Myocyte (in vitro differentiated cells): ENCODE results near the gene WDR54. TPM values are rescaled to one million over a fixed set of nuclear protein-coding genes. Genes with fewer than 3 reads are reported as not detected.

ENCODE experiments used
- DNase-seq: peaks from one replicate; pipeline ENCODE4 v3.0.0-alpha.2; 2012; ENCODE audit warnings: low read depth
- total RNA-seq: library from RNA; depleted of rRNA; stranded (reverse); fragments of >200 nt; gene quantifications from 2 replicates; pipeline ENCODE4 v1.2.3, GENCODE V29; 2014

WDR54 gene
- total RNA-seq, 1 donor from 2014 or later: 7.8 TPM

- DNase-seq: no peak
Observed at GRCh38 chr2:74474899-74475298, 53.4 kb downstream of the WDR54 start.

Other genes with a start within 250 kb of the WDR54 start
- gene MOB1A, start 242.9 kb upstream of the WDR54 start, total RNA-seq: 94.5 and 96.9 TPM in 2 replicates
- 52.9 and 66.1 TPM in 2 replicates for gene MTHFD2, start 223.1 kb upstream of the WDR54 start, total RNA-seq
- 0.43 and 2.0 TPM in 2 replicates for gene SLC4A5, start 78.3 kb upstream of the WDR54 start, total RNA-seq
- gene DCTN1, start 41.4 kb upstream of the WDR54 start, total RNA-seq: 121 and 123 TPM in 2 replicates
- gene C2orf81, start 111 bp upstream of the WDR54 start, total RNA-seq: 0.26 and 1.4 TPM in 2 replicates
- gene RTKN, start 20.2 kb downstream of the WDR54 start, total RNA-seq: 43.3 and 56.6 TPM in 2 replicates
- gene INO80B, start 33.4 kb downstream of the WDR54 start, total RNA-seq: 20.0 and 30.8 TPM in 2 replicates
- gene WBP1, start 36.7 kb downstream of the WDR54 start, total RNA-seq: 68.4 and 75.4 TPM in 2 replicates
- 56.1 and 67.0 TPM in 2 replicates for gene MOGS, start 43.7 kb downstream of the WDR54 start, total RNA-seq
- gene MRPL53, start 51.0 kb downstream of the WDR54 start, total RNA-seq: 19.7 and 21.6 TPM in 2 replicates
- gene CCDC142, start 61.3 kb downstream of the WDR54 start, total RNA-seq: 10.6 and 13.3 TPM in 2 replicates
- gene TTC31, start 61.4 kb downstream of the WDR54 start, total RNA-seq: 16.3 and 18.9 TPM in 2 replicates
- gene LBX2, start 77.9 kb downstream of the WDR54 start, total RNA-seq: 0.68 and 1.5 TPM in 2 replicates
- gene PCGF1, start 86.0 kb downstream of the WDR54 start, total RNA-seq: 31.3 and 33.9 TPM in 2 replicates
- gene TLX2, start 92.7 kb downstream of the WDR54 start, total RNA-seq: 0.13 TPM in 1 of 2 replicates, not detected in the other
- not detected in 2 replicates for gene DQX1, start 104.5 kb downstream of the WDR54 start, total RNA-seq
- 111 and 125 TPM in 2 replicates for gene AUP1, start 108.0 kb downstream of the WDR54 start, total RNA-seq
- 33.8 and 41.9 TPM in 2 replicates for gene HTRA2, start 108.2 kb downstream of the WDR54 start, total RNA-seq
- gene LOXL3, start 132.2 kb downstream of the WDR54 start, total RNA-seq: 3.4 and 5.7 TPM in 2 replicates
- 9.5 and 10.5 TPM in 2 replicates for gene DOK1, start 133.0 kb downstream of the WDR54 start, total RNA-seq
- gene M1AP, start 226.6 kb downstream of the WDR54 start, total RNA-seq: 0.16 TPM in 1 of 2 replicates, not detected in the other
- 4.3 and 4.4 TPM in 2 replicates for gene SEMA4F, start 232.5 kb downstream of the WDR54 start, total RNA-seq